ENCODE data around the gene TNFRSF19. TPM values are rescaled to one million over a fixed set of nuclear protein-coding genes. Genes with fewer than 3 reads are reported as not detected.

The TNFRSF19 gene
- total and polyA plus RNA-seq, 2 of the 13 experiments (the other 11 are each of a cell fraction or from before 2014, with no cell fraction given): 75.3 to 77.7 TPM

DNA sequence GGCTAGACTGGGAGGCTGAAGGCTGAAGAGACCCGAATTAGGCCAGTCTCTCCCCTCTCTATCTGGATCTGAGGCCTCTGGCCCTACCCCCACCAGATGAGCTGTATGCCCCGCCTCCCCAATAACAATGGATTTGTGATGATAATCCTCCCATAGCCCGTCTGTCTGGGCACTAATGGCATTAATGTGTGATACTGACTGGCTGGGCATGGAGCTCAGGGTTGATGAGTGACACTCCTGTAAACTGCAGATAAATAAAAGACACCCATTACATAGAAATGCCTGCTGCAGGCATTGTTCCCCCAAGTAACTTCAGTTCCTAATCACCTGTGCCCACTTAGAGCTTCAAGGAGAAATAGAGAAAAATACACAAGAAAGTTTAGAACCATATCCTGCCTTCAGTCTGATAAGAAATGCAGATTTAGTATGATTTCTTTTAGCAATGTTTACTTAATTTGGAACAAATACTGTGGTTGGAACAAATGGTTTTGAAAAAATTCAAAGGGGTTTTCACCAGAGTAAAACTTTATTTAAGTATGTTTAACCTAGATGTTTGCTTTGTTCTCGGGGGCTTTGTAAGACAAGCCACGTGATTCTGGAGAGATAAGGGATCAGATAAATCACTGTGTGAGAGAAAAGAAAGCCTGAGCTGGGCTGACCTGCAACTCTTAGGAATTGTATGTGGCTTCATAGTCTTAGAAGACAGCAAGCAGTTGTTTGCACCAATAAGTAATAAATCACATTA is 60.3 kb downstream of the TNFRSF19 start (continued):
- TF ChIP-seq, protein P1, sequence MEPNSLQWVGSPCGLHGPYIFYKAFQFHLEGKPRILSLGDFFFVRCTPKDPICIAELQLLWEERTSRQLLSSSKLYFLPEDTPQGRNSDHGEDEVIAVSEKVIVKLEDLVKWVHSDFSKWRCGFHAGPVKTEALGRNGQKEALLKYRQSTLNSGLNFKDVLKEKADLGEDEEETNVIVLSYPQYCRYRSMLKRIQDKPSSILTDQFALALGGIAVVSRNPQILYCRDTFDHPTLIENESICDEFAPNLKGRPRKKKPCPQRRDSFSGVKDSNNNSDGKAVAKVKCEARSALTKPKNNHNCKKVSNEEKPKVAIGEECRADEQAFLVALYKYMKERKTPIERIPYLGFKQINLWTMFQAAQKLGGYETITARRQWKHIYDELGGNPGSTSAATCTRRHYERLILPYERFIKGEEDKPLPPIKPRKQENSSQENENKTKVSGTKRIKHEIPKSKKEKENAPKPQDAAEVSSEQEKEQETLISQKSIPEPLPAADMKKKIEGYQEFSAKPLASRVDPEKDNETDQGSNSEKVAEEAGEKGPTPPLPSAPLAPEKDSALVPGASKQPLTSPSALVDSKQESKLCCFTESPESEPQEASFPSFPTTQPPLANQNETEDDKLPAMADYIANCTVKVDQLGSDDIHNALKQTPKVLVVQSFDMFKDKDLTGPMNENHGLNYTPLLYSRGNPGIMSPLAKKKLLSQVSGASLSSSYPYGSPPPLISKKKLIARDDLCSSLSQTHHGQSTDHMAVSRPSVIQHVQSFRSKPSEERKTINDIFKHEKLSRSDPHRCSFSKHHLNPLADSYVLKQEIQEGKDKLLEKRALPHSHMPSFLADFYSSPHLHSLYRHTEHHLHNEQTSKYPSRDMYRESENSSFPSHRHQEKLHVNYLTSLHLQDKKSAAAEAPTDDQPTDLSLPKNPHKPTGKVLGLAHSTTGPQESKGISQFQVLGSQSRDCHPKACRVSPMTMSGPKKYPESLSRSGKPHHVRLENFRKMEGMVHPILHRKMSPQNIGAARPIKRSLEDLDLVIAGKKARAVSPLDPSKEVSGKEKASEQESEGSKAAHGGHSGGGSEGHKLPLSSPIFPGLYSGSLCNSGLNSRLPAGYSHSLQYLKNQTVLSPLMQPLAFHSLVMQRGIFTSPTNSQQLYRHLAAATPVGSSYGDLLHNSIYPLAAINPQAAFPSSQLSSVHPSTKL (CRISPR knock-in tag; IDR thresholded peaks at IDR 0.05): peak; percentile 79
- TF ChIP-seq ZNF34 (CRISPR knock-in tag; IDR thresholded peaks at IDR 0.05; ENCODE audit: borderline replicate concordance): no peak
- peak; percentile 90; the same call in 1 of the 2 replicates for TF ChIP-seq SOX5 (CRISPR knock-in tag; IDR thresholded peaks at IDR 0.05; ENCODE audit: borderline replicate concordance)
- no peak for TF ChIP-seq ZNF350 (CRISPR knock-in tag; IDR thresholded peaks at IDR 0.05; ENCODE audit: borderline replicate concordance, low read depth)
- TF ChIP-seq, protein P2, sequence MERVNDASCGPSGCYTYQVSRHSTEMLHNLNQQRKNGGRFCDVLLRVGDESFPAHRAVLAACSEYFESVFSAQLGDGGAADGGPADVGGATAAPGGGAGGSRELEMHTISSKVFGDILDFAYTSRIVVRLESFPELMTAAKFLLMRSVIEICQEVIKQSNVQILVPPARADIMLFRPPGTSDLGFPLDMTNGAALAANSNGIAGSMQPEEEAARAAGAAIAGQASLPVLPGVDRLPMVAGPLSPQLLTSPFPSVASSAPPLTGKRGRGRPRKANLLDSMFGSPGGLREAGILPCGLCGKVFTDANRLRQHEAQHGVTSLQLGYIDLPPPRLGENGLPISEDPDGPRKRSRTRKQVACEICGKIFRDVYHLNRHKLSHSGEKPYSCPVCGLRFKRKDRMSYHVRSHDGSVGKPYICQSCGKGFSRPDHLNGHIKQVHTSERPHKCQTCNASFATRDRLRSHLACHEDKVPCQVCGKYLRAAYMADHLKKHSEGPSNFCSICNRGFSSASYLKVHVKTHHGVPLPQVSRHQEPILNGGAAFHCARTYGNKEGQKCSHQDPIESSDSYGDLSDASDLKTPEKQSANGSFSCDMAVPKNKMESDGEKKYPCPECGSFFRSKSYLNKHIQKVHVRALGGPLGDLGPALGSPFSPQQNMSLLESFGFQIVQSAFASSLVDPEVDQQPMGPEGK (CRISPR knock-in tag; IDR thresholded peaks at IDR 0.05): peak; percentile 51
- no peak for TF ChIP-seq NR2F1 (CRISPR knock-in tag; IDR thresholded peaks at IDR 0.05)
- TF ChIP-seq, protein P3, sequence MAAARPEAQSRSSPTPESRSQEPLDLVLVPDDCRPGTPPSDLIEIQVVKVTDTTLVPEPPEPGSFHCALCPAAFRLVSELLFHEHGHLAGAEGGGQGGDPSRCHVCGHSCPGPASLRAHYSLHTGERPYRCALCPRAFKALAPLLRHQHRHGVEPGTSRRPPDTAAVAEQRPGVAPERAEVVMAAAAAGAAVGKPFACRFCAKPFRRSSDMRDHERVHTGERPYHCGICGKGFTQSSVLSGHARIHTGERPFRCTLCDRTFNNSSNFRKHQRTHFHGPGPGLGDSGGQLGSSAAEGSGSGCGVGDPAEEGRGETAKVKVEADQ (CRISPR knock-in tag; IDR thresholded peaks at IDR 0.05; ENCODE audit: borderline replicate concordance): no peak
- TF ChIP-seq, protein P4, sequence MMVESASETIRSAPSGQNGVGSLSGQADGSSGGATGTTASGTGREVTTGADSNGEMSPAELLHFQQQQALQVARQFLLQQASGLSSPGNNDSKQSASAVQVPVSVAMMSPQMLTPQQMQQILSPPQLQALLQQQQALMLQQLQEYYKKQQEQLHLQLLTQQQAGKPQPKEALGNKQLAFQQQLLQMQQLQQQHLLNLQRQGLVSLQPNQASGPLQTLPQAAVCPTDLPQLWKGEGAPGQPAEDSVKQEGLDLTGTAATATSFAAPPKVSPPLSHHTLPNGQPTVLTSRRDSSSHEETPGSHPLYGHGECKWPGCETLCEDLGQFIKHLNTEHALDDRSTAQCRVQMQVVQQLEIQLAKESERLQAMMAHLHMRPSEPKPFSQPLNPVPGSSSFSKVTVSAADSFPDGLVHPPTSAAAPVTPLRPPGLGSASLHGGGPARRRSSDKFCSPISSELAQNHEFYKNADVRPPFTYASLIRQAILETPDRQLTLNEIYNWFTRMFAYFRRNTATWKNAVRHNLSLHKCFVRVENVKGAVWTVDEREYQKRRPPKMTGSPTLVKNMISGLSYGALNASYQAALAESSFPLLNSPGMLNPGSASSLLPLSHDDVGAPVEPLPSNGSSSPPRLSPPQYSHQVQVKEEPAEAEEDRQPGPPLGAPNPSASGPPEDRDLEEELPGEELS (CRISPR knock-in tag; IDR thresholded peaks at IDR 0.05): peak; percentile 67
- no peak for TF ChIP-seq PPARG (CRISPR knock-in tag; conservative IDR thresholded peaks at IDR 0.05)
- no peak for TF ChIP-seq SNAI1 (CRISPR knock-in tag; IDR thresholded peaks at IDR 0.05; ENCODE audit: borderline replicate concordance)
- TF ChIP-seq, protein P5, sequence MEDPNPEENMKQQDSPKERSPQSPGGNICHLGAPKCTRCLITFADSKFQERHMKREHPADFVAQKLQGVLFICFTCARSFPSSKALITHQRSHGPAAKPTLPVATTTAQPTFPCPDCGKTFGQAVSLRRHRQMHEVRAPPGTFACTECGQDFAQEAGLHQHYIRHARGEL (CRISPR knock-in tag; IDR thresholded peaks at IDR 0.05): no peak
- no peak for TF ChIP-seq KLF6 (CRISPR knock-in tag; IDR thresholded peaks at IDR 0.05)
- no peak for TF ChIP-seq ZSCAN30 (CRISPR knock-in tag; IDR thresholded peaks at IDR 0.05)
- TF ChIP-seq SOX6 (IDR thresholded peaks at IDR 0.05): no peak
- peak; percentile 90 for TF ChIP-seq SOX6 (CRISPR knock-in tag; IDR thresholded peaks at IDR 0.05)
- TF ChIP-seq PLRG1 (conservative IDR thresholded peaks at IDR 0.05): no peak
- TF ChIP-seq ZNF33B (CRISPR knock-in tag; IDR thresholded peaks at IDR 0.05): no peak
- no peak for TF ChIP-seq REL (CRISPR knock-in tag; conservative IDR thresholded peaks at IDR 0.05)
